GM12878 (cell line): Measurements from ENCODE around the gene TK2.

Source experiments
- CTCF ChIP-seq, 3 experiments: IDR thresholded peaks in 2 of 3; conservative IDR thresholded peaks in 1 of 3; 2 replicates each; pipeline ENCODE4 v1.5.1; 2011; ENCODE audit warnings: low read depth in 3 of 3, low read length in 3 of 3, mild to moderate bottlenecking in 3 of 3, control low read depth in 2 of 3, moderate library complexity in 2 of 3, inconsistent platforms in 1 of 3, mixed read lengths in 1 of 3; ENCODE audit not compliant: control insufficient read depth in 2 of 3, insufficient read depth in 1 of 3; ENCODE audit errors: extremely low read depth in 1 of 3
- POLR2AphosphoS5 ChIP-seq: IDR thresholded peaks from 2 replicates; pipeline ENCODE4 v1.6.1; 2011; ENCODE audit warnings: mild to moderate bottlenecking, low read length, inconsistent platforms
- SMARCA5 ChIP-seq: fragments of 450-650 bp; IDR thresholded peaks from 2 replicates; pipeline ENCODE4 v1.6.1; 2017; ENCODE audit warnings: mild to moderate bottlenecking
- SREBF1 ChIP-seq: IDR thresholded peaks from 2 replicates; pipeline ENCODE4 v1.6.1; 2012; ENCODE audit warnings: mild to moderate bottlenecking, low read length
- ZBTB40 ChIP-seq: fragments of 450-650 bp; IDR thresholded peaks from 2 replicates; pipeline ENCODE4 v1.6.1; 2016; ENCODE audit warnings: mild to moderate bottlenecking, moderate library complexity, borderline replicate concordance

GRCh38 chr16:66560107-66560506, 10.2 kb upstream of the TK2 start:
- TF ChIP-seq POLR2AphosphoS5 (no peak), SMARCA5 (no peak), SREBF1 (no peak), CTCF (IDR thresholded peaks at IDR 0.05 in 2 of 3, conservative IDR thresholded peaks at IDR 0.05 in 1 of 3; ENCODE audit: control insufficient read depth in 2 of 3, extremely low read depth in 1 of 3, insufficient read depth in 1 of 3, low read depth in 3 of 3, low read length in 3 of 3) (no peak), ZBTB40 (no peak)
